Osteocyte (in vitro differentiated cells): ENCODE measurements around the gene NFASC. TPM values are rescaled to one million over a fixed set of nuclear protein-coding genes. Genes with fewer than 3 reads are reported as not detected.

Experiments
- DNase-seq: peaks from one replicate; pipeline ENCODE4 v3.0.0; 2021; ENCODE audit warnings: mixed read lengths; ENCODE audit not compliant: unreplicated experiment; ENCODE audit errors: extremely low spot score
- H3K27ac Mint-ChIP-seq: one replicate; pipeline ENCODE4 v1.8.0; 2021; ENCODE audit warnings: mild to moderate bottlenecking, mixed read lengths; ENCODE audit not compliant: unreplicated experiment
- H3K27me3 Mint-ChIP-seq: one replicate; pipeline ENCODE4 v1.8.0; 2021; ENCODE audit warnings: mixed read lengths; ENCODE audit not compliant: unreplicated experiment
- H3K36me3 Mint-ChIP-seq: one replicate; pipeline ENCODE4 v1.8.0; 2021; ENCODE audit warnings: mixed read lengths; ENCODE audit not compliant: unreplicated experiment
- H3K4me1 Mint-ChIP-seq: one replicate; pipeline ENCODE4 v1.8.0; 2021; ENCODE audit warnings: mixed read lengths; ENCODE audit not compliant: unreplicated experiment
- H3K4me3 Mint-ChIP-seq: one replicate; pipeline ENCODE4 v1.8.0; 2021; ENCODE audit warnings: mild to moderate bottlenecking, moderate library complexity, mixed read lengths; ENCODE audit not compliant: unreplicated experiment
- H3K9me3 Mint-ChIP-seq: one replicate; pipeline ENCODE4 v1.8.0; 2021; ENCODE audit warnings: mixed read lengths; ENCODE audit not compliant: unreplicated experiment
- total RNA-seq: library from RNA; stranded (reverse); gene quantifications from 2 replicates; pipeline ENCODE4 v1.2.1, GENCODE V29; 2021
- TF ChIP-seq, protein P1 (sequence below): fragments of 200-600 bp; sonication (generic); IDR thresholded peaks from 2 replicates; pipeline ENCODE4 v1.5.0; 2021; ENCODE audit warnings: antibody characterized with exemption, mild to moderate bottlenecking, moderate library complexity

Gene NFASC
- total RNA-seq, 1 donor from 2014 or later = not detected

- no peaks in the 10 kb centered on the region for H3K9me3 Mint-ChIP-seq
- no peak for DNase-seq
- no peak overlapping the region for H3K27ac Mint-ChIP-seq
- peaks cover 19% of the 10 kb centered on the region for H3K27me3 Mint-ChIP-seq
- no peaks in the 10 kb centered on the region for H3K36me3 Mint-ChIP-seq
- peaks cover 9% of the 10 kb centered on the region for H3K4me1 Mint-ChIP-seq
- TF ChIP-seq, protein P1, sequence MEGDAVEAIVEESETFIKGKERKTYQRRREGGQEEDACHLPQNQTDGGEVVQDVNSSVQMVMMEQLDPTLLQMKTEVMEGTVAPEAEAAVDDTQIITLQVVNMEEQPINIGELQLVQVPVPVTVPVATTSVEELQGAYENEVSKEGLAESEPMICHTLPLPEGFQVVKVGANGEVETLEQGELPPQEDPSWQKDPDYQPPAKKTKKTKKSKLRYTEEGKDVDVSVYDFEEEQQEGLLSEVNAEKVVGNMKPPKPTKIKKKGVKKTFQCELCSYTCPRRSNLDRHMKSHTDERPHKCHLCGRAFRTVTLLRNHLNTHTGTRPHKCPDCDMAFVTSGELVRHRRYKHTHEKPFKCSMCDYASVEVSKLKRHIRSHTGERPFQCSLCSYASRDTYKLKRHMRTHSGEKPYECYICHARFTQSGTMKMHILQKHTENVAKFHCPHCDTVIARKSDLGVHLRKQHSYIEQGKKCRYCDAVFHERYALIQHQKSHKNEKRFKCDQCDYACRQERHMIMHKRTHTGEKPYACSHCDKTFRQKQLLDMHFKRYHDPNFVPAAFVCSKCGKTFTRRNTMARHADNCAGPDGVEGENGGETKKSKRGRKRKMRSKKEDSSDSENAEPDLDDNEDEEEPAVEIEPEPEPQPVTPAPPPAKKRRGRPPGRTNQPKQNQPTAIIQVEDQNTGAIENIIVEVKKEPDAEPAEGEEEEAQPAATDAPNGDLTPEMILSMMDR = no peak
- no peak overlapping the region for H3K4me3 Mint-ChIP-seq
Measured at GRCh38 chr1:204997591-204998355, 127.1 kb downstream of the NFASC start.

- TF ChIP-seq, protein P1 = no peak
- Mint-ChIP-seq H3K4me1 (no peaks in the 10 kb centered on the region), H3K27ac (no peak overlapping the region), H3K27me3 (peaks cover 41% of the 10 kb centered on the region), H3K9me3 (no peaks in the 10 kb centered on the region), H3K36me3 (no peaks in the 10 kb centered on the region), H3K4me3 (no peak overlapping the region)
- no peak for DNase-seq
Measured at GRCh38 chr1:205001162-205001561, 130.5 kb downstream of the NFASC start.

- Mint-ChIP-seq H3K4me1 (no peaks in the 10 kb centered on the region), H3K27me3 (peaks cover 51% of the 10 kb centered on the region), H3K36me3 (no peaks in the 10 kb centered on the region), H3K9me3 (no peaks in the 10 kb centered on the region), H3K27ac (no peak overlapping the region), H3K4me3 (no peak overlapping the region)
- TF ChIP-seq, protein P1 = no peak
- no peak for DNase-seq
Measured at GRCh38 chr1:205002705-205003104, 132.0 kb downstream of the NFASC start.

- no peaks in the 10 kb centered on the region for H3K36me3 Mint-ChIP-seq
- no peaks in the 10 kb centered on the region for H3K4me1 Mint-ChIP-seq
- no peak overlapping the region for H3K4me3 Mint-ChIP-seq
- H3K9me3 Mint-ChIP-seq = no peaks in the 10 kb centered on the region
- H3K27me3 Mint-ChIP-seq = peaks cover 51% of the 10 kb centered on the region
- no peak for DNase-seq
- TF ChIP-seq, protein P1 = no peak
- H3K27ac Mint-ChIP-seq = no peak overlapping the region
Measured at GRCh38 chr1:205003358-205004131, 132.9 kb downstream of the NFASC start.

DNA sequence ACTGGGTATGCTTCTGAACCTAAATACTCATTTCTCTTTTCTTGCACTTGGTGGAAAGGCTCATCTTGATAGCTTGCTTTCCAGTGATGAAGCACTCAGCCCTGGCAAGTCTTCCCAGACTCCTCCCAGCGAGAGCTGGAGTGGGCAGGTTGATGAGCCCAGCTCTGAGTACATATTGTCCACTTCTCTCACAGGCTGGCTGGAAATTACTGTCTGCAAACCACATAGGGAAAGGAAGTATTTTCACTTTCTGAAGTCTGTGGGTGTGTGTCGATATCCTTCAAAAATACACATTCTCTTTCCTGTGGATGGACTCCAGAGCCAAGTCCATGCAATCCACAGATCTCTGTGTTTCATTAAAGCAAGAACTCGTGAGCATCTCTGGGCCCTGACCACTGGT lies 133.7 kb downstream of the NFASC start:
- Mint-ChIP-seq H3K27ac (no peak overlapping the region), H3K4me3 (no peak overlapping the region), H3K36me3 (no peaks in the 10 kb centered on the region), H3K27me3 (peaks cover 51% of the 10 kb centered on the region), H3K9me3 (no peaks in the 10 kb centered on the region), H3K4me1 (no peaks in the 10 kb centered on the region)
- TF ChIP-seq, protein P1 = no peak
- no peak for DNase-seq
